Smooth muscle cell (in vitro differentiated cells): ENCODE measurements around the gene TREML4. TPM values are rescaled to one million over a fixed set of nuclear protein-coding genes. Genes with fewer than 3 reads are reported as not detected.
A peak's percentile ranks its signal among the peaks of the same experiment; 100 is the strongest.

Experiments used
- DNase-seq: peaks from one replicate; lab custom pipeline; 2025; ENCODE audit not compliant: unreplicated experiment; lab: John Stamatoyannopoulos, UW
- H2AFZ ChIP-seq: fragments of 200-600 bp; sonication (generic); 2 replicates; pipeline ENCODE4 v1.6.0; 2016; ENCODE audit warnings: antibody characterized with exemption, low read depth, mild to moderate bottlenecking
- H3F3A ChIP-seq: fragments of 200-600 bp; sonication (generic); 2 replicates; pipeline ENCODE4 v1.6.0; 2017; ENCODE audit warnings: antibody characterized with exemption, low read depth
- H3K27ac ChIP-seq: fragments of 200-600 bp; sonication (generic); 2 replicates; pipeline ENCODE4 v1.5.1; 2016; ENCODE audit warnings: low read depth, mild to moderate bottlenecking
- H3K27me3 ChIP-seq: fragments of 200-600 bp; sonication (generic); 2 replicates; pipeline ENCODE4 v1.6.1; 2016; ENCODE audit warnings: low read depth, mild to moderate bottlenecking
- H3K36me3 ChIP-seq: fragments of 200-600 bp; sonication (generic); 2 replicates; pipeline ENCODE4 v1.5.1; 2016; ENCODE audit warnings: low read depth
- H3K4me1 ChIP-seq: fragments of 200-600 bp; sonication (generic); 2 replicates; pipeline ENCODE4 v1.5.1; 2016; ENCODE audit warnings: low read depth
- H3K4me2 ChIP-seq: fragments of 200-600 bp; sonication (generic); 2 replicates; pipeline ENCODE4 v1.6.0; 2016; ENCODE audit warnings: mild to moderate bottlenecking
- H3K4me3 ChIP-seq: fragments of 200-600 bp; sonication (generic); 2 replicates; pipeline ENCODE4 v1.5.1; 2016; ENCODE audit warnings: mild to moderate bottlenecking
- H3K79me2 ChIP-seq: fragments of 200-600 bp; sonication (generic); 2 replicates; pipeline ENCODE4 v1.6.0; 2016; ENCODE audit warnings: low read depth, mild to moderate bottlenecking
- H3K9ac ChIP-seq: fragments of 200-600 bp; sonication (generic); 2 replicates; pipeline ENCODE4 v1.6.0; 2016; ENCODE audit warnings: low read depth
- H3K9me3 ChIP-seq: fragments of 200-600 bp; sonication (generic); replicated peaks from 2 replicates; pipeline ENCODE4 v1.5.1; 2016; ENCODE audit warnings: low read depth
- H4K20me1 ChIP-seq: fragments of 200-600 bp; sonication (generic); 2 replicates; pipeline ENCODE4 v1.6.0; 2016; ENCODE audit warnings: low read depth
- CTCF ChIP-seq: fragments of 200-600 bp; sonication (generic); IDR thresholded peaks from 2 replicates; pipeline ENCODE4 v1.5.1; 2017; ENCODE audit warnings: borderline replicate concordance, mild to moderate bottlenecking, antibody characterized with exemption; ENCODE audit not compliant: insufficient read depth, poor library complexity, severe bottlenecking
- WGBS: methylation state at CpG from one replicate; pipeline ENCODE4 v1.1.7; 2016; ENCODE audit warnings: low lambda C conversion rate; 5-methylcytosine and 5-hydroxymethylcytosine counted together
- polyA plus RNA-seq: library from polyadenylated mRNA; unstranded; fragments of >200 nt; fragmentation: Nextera tagmentation; extraction: Ambion mirVana; gene quantifications from 2 replicates; pipeline ENCODE4 v1.2.1, GENCODE V29; 2016
- total RNA-seq: library from RNA; depleted of rRNA; stranded (reverse); fragments of >200 nt; gene quantifications from 2 replicates; pipeline ENCODE4 v1.2.3, GENCODE V29; 2014

Gene TREML4
- total and polyA plus RNA-seq, 2 experiments from 2014 or later, result not detected

DNA sequence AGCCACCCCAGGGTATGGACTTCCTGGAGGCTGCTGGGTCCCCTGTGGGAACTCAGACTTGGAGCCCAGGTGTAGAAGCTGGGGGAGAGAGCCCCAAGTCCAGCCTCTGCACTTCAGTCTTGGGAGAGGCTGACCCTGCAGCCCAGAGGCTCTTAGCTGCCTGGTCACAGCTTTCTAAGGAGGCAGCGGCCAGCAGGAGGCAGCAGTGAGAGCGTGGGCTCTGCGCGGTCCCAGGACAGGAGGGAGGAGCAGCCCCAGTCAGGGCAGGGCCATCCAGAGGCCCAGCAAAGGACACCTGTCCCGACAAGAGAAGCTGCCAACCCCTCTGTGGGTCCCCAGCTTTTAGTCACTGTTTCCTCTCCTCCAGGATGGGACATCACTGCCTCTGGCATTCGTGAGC lies 36.6 kb upstream of the TREML4 start:
- H3K27ac ChIP-seq, result no peak overlapping the region
- H3K4me1 ChIP-seq, result no peaks in the 10 kb centered on the region
- H2AFZ ChIP-seq, result no peak overlapping the region
- no peaks in the 10 kb centered on the region for H3K36me3 ChIP-seq
- no peaks in the 10 kb centered on the region for H3K79me2 ChIP-seq
- TF ChIP-seq CTCF, result peak; percentile 39
- no peaks in the 10 kb centered on the region for H3F3A ChIP-seq
- no peaks in the 10 kb centered on the region for H3K9me3 ChIP-seq
- H3K9ac ChIP-seq, result no peak overlapping the region
- H4K20me1 ChIP-seq, result no peaks in the 10 kb centered on the region
- H3K27me3 ChIP-seq, result peaks cover 40% of the 10 kb centered on the region
- H3K4me3 ChIP-seq, result no peak overlapping the region
- no peak overlapping the region for H3K4me2 ChIP-seq
- WGBS, result 34% methylated on average over 6 of the region's 6 CpGs
- DNase-seq, result no peak

DNA sequence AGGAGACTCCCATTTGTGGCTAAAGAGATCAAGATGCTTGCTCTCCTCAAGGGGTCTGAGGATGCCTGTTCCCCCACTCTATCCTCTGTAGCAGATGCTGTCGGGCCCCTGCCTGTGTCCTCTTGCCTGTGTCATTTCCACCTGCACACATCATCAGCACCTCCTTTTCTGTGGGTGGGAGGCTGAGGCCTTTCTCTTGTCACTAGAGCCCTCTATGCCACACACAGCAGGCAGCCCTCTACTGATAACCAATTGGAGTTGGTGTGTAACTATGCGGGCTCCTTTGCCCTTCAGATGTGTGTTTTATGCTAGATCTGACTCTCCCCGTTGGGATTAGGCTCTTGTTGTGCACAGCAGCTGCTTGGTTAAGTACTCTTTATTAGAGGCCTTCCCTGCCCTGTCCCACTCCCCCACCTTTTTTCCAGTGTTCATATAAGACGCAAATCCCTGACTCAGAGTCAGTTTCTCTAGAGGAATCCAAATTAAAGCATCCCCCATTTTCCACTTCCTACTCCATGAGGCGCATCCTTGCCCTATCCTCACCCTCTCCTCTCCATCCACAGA lies 34.9 kb upstream of the TREML4 start:
- DNase-seq, result no peak
- no peak overlapping the region for H2AFZ ChIP-seq

GRCh38 chr6:41193884-41194283 lies 34.3 kb upstream of the TREML4 start:
- peaks cover 50% of the 10 kb centered on the region for H3K27me3 ChIP-seq
- no peaks in the 10 kb centered on the region for H3K4me1 ChIP-seq
- H4K20me1 ChIP-seq, result no peaks in the 10 kb centered on the region
- no peak overlapping the region for H3K9ac ChIP-seq
- H3K79me2 ChIP-seq, result no peaks in the 10 kb centered on the region
- no CpG with 5 or more reads among the region's 5 CpGs for WGBS
- DNase-seq, result no peak
- no peak overlapping the region for H3K27ac ChIP-seq
- TF ChIP-seq CTCF, result no peak
- H3F3A ChIP-seq, result no peaks in the 10 kb centered on the region
- H3K4me2 ChIP-seq, result no peak overlapping the region
- no peak overlapping the region for H2AFZ ChIP-seq
- H3K4me3 ChIP-seq, result no peak overlapping the region
- no peaks in the 10 kb centered on the region for H3K9me3 ChIP-seq
- H3K36me3 ChIP-seq, result no peaks in the 10 kb centered on the region

More for the DNA sequence above, 34.9 kb upstream of the TREML4 start:
- Histone ChIP-seq H3K36me3 (no peaks in the 10 kb centered on the region), H3K27me3 (peaks cover 50% of the 10 kb centered on the region), H3K4me3 (no peak overlapping the region), H3K4me1 (no peaks in the 10 kb centered on the region), H3K4me2 (no peak overlapping the region), H3F3A (no peaks in the 10 kb centered on the region), H3K27ac (no peak overlapping the region), H3K79me2 (no peaks in the 10 kb centered on the region), H3K9ac (no peak overlapping the region), H3K9me3 (no peaks in the 10 kb centered on the region), H4K20me1 (no peaks in the 10 kb centered on the region)
- TF ChIP-seq CTCF, result no peak
- WGBS, result 87% methylated on average over 5 of the region's 5 CpGs

DNA sequence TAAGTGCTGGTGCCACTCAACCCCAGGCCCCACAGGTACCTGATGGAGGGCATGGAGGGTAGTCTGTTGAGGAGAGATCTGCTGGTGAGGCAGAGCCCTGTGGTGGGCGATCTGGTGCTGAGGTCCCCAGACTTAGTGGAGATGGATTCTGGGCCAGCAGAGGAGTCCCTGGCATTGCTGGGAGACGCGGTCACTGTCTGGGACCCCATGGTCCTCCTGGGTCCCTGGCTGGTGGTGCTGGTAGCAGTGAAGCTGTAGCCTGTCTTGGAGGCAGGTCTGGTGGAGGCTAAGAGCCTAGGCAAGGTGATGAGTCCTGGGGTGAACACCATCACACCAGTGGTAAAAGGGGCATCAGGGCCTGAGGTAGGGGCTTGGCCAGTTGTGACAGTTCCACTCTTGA lies 33.8 kb upstream of the TREML4 start:
- DNase-seq, result no peak
- H3K27ac ChIP-seq, result no peak overlapping the region
- H3K4me2 ChIP-seq, result no peak overlapping the region
- H3K9me3 ChIP-seq, result no peaks in the 10 kb centered on the region
- H3K79me2 ChIP-seq, result no peaks in the 10 kb centered on the region
- peaks cover 50% of the 10 kb centered on the region for H3K27me3 ChIP-seq
- H3F3A ChIP-seq, result no peaks in the 10 kb centered on the region
- no peaks in the 10 kb centered on the region for H3K36me3 ChIP-seq
- no peaks in the 10 kb centered on the region for H3K4me1 ChIP-seq
- 92% methylated on average over 3 of the region's 3 CpGs for WGBS
- no peaks in the 10 kb centered on the region for H4K20me1 ChIP-seq
- H3K9ac ChIP-seq, result no peak overlapping the region
- no peak overlapping the region for H2AFZ ChIP-seq
- no peak overlapping the region for H3K4me3 ChIP-seq
- no peak for TF ChIP-seq CTCF
